ENCODE results near the gene SRRM2.

The SRRM2 gene

GRCh38 chr16:2765462-2766404, 13.3 kb downstream of the SRRM2 start:
- DNase-seq = no peak

- no peak for DNase-seq
Measured at GRCh38 chr16:2766430-2767139, 14.1 kb downstream of the SRRM2 start.

- DNase-seq = no peak
Measured at GRCh38 chr16:2767140-2767731, 14.8 kb downstream of the SRRM2 start.

GRCh38 chr16:2767891-2768290, 15.5 kb downstream of the SRRM2 start:
- no peak for DNase-seq

GRCh38 chr16:2768403-2769089, 16.1 kb downstream of the SRRM2 start:
- DNase-seq = no peak

GRCh38 chr16:2769100-2769529, 16.7 kb downstream of the SRRM2 start:
- no peak for DNase-seq

- DNase-seq = no peak
Measured at GRCh38 chr16:2769675-2770056, 17.2 kb downstream of the SRRM2 start.

GRCh38 chr16:2770057-2770951, 17.9 kb downstream of the SRRM2 start:
- peak; percentile 57 for DNase-seq

GRCh38 chr16:2771496-2772402, 19.3 kb downstream of the SRRM2 start:
- DNase-seq = no peak

GRCh38 chr16:2773188-2773968, 20.9 kb downstream of the SRRM2 start:
- no peak for DNase-seq

- peak; percentile 71 for DNase-seq
Measured at GRCh38 chr16:2774161-2774891, 21.9 kb downstream of the SRRM2 start.

- DNase-seq = no peak
Measured at GRCh38 chr16:2775131-2775716, 22.8 kb downstream of the SRRM2 start.

GRCh38 chr16:2775765-2776499, 23.5 kb downstream of the SRRM2 start:
- DNase-seq = no peak

GRCh38 chr16:2776500-2777139, 24.2 kb downstream of the SRRM2 start:
- peak; percentile 46 for DNase-seq

- peak; percentile 94 for DNase-seq
Measured at GRCh38 chr16:2777231-2777902, 24.9 kb downstream of the SRRM2 start, which contains the start of gene ELOB. TSS of gene ELOB (minus strand) at chr16:2777280. CDS start at chr16:2777239, 41 bp downstream.

- DNase-seq = peak; percentile 47
Measured at GRCh38 chr16:2777903-2778629, 25.6 kb downstream of the SRRM2 start.

Data from RPMI8226 (cell line).